ENCODE results near the gene USP47.

- TF ChIP-seq TARDBP (IDR thresholded peaks at IDR 0.05) (no peak), FOXM1 (IDR thresholded peaks at IDR 0.05; ENCODE audit: borderline replicate concordance) (no peak), FOXA1 (IDR thresholded peaks at IDR 0.05) (no peak), SP1 (IDR thresholded peaks at IDR 0.05) (no peak), ARNT (IDR thresholded peaks at IDR 0.05) (no peak), ELF4 (IDR thresholded peaks at IDR 0.05) (no peak), L3MBTL2 (conservative IDR thresholded peaks at IDR 0.05) (no peak), FOXK2 (IDR thresholded peaks at IDR 0.05) (no peak), LEF1 (IDR thresholded peaks at IDR 0.05; ENCODE audit: borderline replicate concordance) (no peak), ZNF384 (IDR thresholded peaks at IDR 0.05) (no peak), HDGF (IDR thresholded peaks at IDR 0.05; ENCODE audit: borderline replicate concordance) (no peak), BHLHE40 (IDR thresholded peaks at IDR 0.05; ENCODE audit: borderline replicate concordance) (no peak), PKNOX1 (IDR thresholded peaks at IDR 0.05) (no peak)
Observed at GRCh38 chr11:11836676-11837231, 5.0 kb upstream of the USP47 start.
